C4-2B (cell line): ENCODE results near the gene FMNL3.

Experiments used
- CTCF ChIP-seq: fragments of 450-650 bp; conservative IDR thresholded peaks from 2 replicates; pipeline ENCODE4 v1.5.1; 2017; ENCODE audit warnings: mild to moderate bottlenecking
- ZFX ChIP-seq: fragments of 450-650 bp; IDR thresholded peaks from 2 replicates; pipeline ENCODE4 v1.6.1; 2017

- TF ChIP-seq CTCF (no peak), ZFX (no peak)
These were observed 26.2 kb upstream of the FMNL3 start for GRCh38 chr12:49733219-49734017.
